Endothelial cell of umbilical vein (primary cell): ENCODE data around the gene CYP4F3. TPM values are rescaled to one million over a fixed set of nuclear protein-coding genes. Genes with fewer than 3 reads are reported as not detected.

Source experiments
- BruUV-seq: library from RNA; stranded (reverse); fragments of 400-500 nt; replicated peaks from 2 replicates; lab custom pipeline; 2021; lab: Mats Ljungman, UMichigan
- CTCF ChIA-PET: fragments of 300-600, 350-600 bp; sonication (Branson Sonifier 250); formaldehyde crosslinking; loops from one replicate; lab custom pipeline; 2021; ENCODE audit warnings: antibody characterized with exemption, inconsistent platforms; lab: Charles Lee
- POLR2A ChIA-PET: fragments of 300-600, 350-600 bp; sonication (Branson Sonifier 250); formaldehyde crosslinking; loops from one replicate; lab custom pipeline; 2021; ENCODE audit warnings: antibody characterized with exemption, inconsistent platforms; lab: Charles Lee
- DNase-seq: peaks from one replicate; pipeline ENCODE4 v3.0.0-alpha.2; 2011; ENCODE audit warnings: low read depth, low spot score
- FAIRE-seq: peaks from 2 replicates; lab custom pipeline; 2011; peaks lifted over from hg19 to GRCh38; lab: Jason Lieb, UNC
- H2AFZ ChIP-seq: 2 replicates; pipeline ENCODE4 v1.6.0; 2012; ENCODE audit warnings: low read depth, low read length, control low read depth, inconsistent platforms
- H3K27ac ChIP-seq: 2 replicates; pipeline ENCODE4 v1.5.1; 2011; ENCODE audit warnings: low read depth, mild to moderate bottlenecking, control low read depth, low read length, moderate library complexity; ENCODE audit not compliant: insufficient read depth
- H3K27me3 ChIP-seq, 2 experiments: 2 replicates each; pipeline versions ENCODE4 v1.6.0 to v1.6.1; 2011; ENCODE audit warnings: low read length in 2 of 2, mixed read lengths in 1 of 2; ENCODE audit not compliant: control insufficient read depth in 2 of 2, insufficient read depth in 2 of 2
- H3K36me3 ChIP-seq, 2 experiments: 2 replicates in 1 of 2; 3 replicates in 1 of 2; pipeline ENCODE4 v1.5.1; 2011; ENCODE audit warnings: low read length in 2 of 2, mild to moderate bottlenecking in 1 of 2, moderate library complexity in 1 of 2; ENCODE audit not compliant: control insufficient read depth in 2 of 2, insufficient read depth in 2 of 2; ENCODE audit errors: extremely low read depth in 1 of 2
- H3K4me1 ChIP-seq: 3 replicates; pipeline ENCODE4 v1.5.1; 2011; ENCODE audit warnings: mild to moderate bottlenecking, low read length; ENCODE audit not compliant: control insufficient read depth, insufficient read depth; ENCODE audit errors: extremely low read depth
- H3K4me2 ChIP-seq: 2 replicates; pipeline ENCODE4 v1.6.1; 2011; ENCODE audit warnings: low read length, control low read depth, mixed read lengths; ENCODE audit not compliant: insufficient read depth
- H3K4me3 ChIP-seq, 3 experiments: fragments of 200-600 bp in 1 of 3; sonication (generic), shearing (Covaris generic) in 1 of 3; replicated peaks in 1 of 3; 2 replicates each; pipeline ENCODE4 v1.5.1; 2011 to 2016; ENCODE audit warnings: control low read depth in 3 of 3, low read length in 3 of 3, mild to moderate bottlenecking in 2 of 3, inconsistent platforms in 1 of 3, low read depth in 1 of 3, moderate library complexity in 1 of 3; ENCODE audit not compliant: insufficient read depth in 1 of 3
- H3K79me2 ChIP-seq: 2 replicates; pipeline ENCODE4 v1.6.0; 2012; ENCODE audit warnings: low read length, inconsistent platforms; ENCODE audit not compliant: control insufficient read depth, insufficient read depth
- H3K9ac ChIP-seq: replicated peaks from 2 replicates; pipeline ENCODE3; 2011; ENCODE audit warnings: low read length, control low read depth; ENCODE audit not compliant: insufficient read depth; ENCODE audit errors: extremely low read depth
- H3K9me1 ChIP-seq: replicated peaks from 3 replicates; pipeline ENCODE4 v1.6.0; 2011; ENCODE audit warnings: mild to moderate bottlenecking, low read length; ENCODE audit not compliant: control insufficient read depth, insufficient read depth; ENCODE audit errors: extremely low read depth
- H3K9me3 ChIP-seq: replicated peaks from 2 replicates; pipeline ENCODE4 v1.5.1; 2012; ENCODE audit warnings: low read length, inconsistent platforms; ENCODE audit not compliant: control insufficient read depth, insufficient read depth
- H4K20me1 ChIP-seq: replicated peaks from 2 replicates; pipeline ENCODE3; 2011; ENCODE audit warnings: mild to moderate bottlenecking, low read length; ENCODE audit not compliant: control insufficient read depth, insufficient read depth; ENCODE audit errors: extremely low read depth
- EZH2 ChIP-seq: IDR thresholded peaks from 2 replicates; pipeline ENCODE4 v1.6.1; 2012; ENCODE audit warnings: borderline replicate concordance, low read depth, mild to moderate bottlenecking, moderate library complexity, low read length, inconsistent platforms; ENCODE audit not compliant: severe bottlenecking
- FOS ChIP-seq: IDR thresholded peaks from 2 replicates; pipeline ENCODE4 v1.6.1; 2011; ENCODE audit warnings: mild to moderate bottlenecking, low read length, moderate library complexity, borderline replicate concordance; ENCODE audit not compliant: insufficient read depth
- GATA2 ChIP-seq: IDR thresholded peaks from 2 replicates; pipeline ENCODE4 v1.7.0; 2011; ENCODE audit warnings: low read depth, mild to moderate bottlenecking, moderate library complexity, mixed read lengths, low read length; ENCODE audit not compliant: insufficient read length, insufficient read depth
- JUN ChIP-seq: IDR thresholded peaks from 2 replicates; pipeline ENCODE4 v1.6.1; 2011; ENCODE audit warnings: borderline replicate concordance, low read depth; ENCODE audit not compliant: insufficient read length, insufficient read depth
- MYC ChIP-seq: IDR thresholded peaks from one replicate; pipeline ENCODE4 v1.6.1; 2011; ENCODE audit warnings: mild to moderate bottlenecking, low read depth, low read length
- POLR2A ChIP-seq: IDR thresholded peaks from 2 replicates; pipeline ENCODE4 v1.6.1; 2012; ENCODE audit warnings: low read depth, mild to moderate bottlenecking, control low read depth, low read length
- POLR2AphosphoS5 ChIP-seq: IDR thresholded peaks from 2 replicates; pipeline ENCODE4 v1.6.1; 2012; ENCODE audit warnings: low read depth, mild to moderate bottlenecking, control low read depth, low read length, moderate library complexity; ENCODE audit not compliant: insufficient read depth
- dilution Hi-C: fragments of 300-500 bp; cut with MboI; formaldehyde crosslinking; loops from one replicate; pipeline ENCODE4 v1.15.0; 2019; ENCODE audit warnings: low sequenced_read_pairs; ENCODE audit not compliant: extremely low pct_ligation_motif_present
- intact Hi-C: fragments of 100-400 bp; cut with micrococcal nuclease; formaldehyde crosslinking; loops from one replicate; pipeline ENCODE4 v1.10.0; 2022
- polyA plus RNA-seq, 4 experiments: library from polyadenylated mRNA; depleted of rRNA in 3 of 4; stranded (reverse) in 3 of 4; unstranded in 1 of 4; fragments of >200 nt; gene quantifications; 2 replicates each; pipeline versions ENCODE4 v1.2.1 to v1.2.3, GENCODE V29; 2011 to 2012; ENCODE audit warnings: missing spikeins in 1 of 4
- total RNA-seq: library from RNA; stranded (reverse); gene quantifications from 2 replicates; pipeline ENCODE4 v1.2.3, GENCODE V29; 2021
- TF ChIP-seq, protein P1 (sequence below), 2 donors: IDR thresholded peaks; 1 replicate in 1 of 2; 2 replicates in 1 of 2; pipeline ENCODE4 v1.5.1; 2011; ENCODE audit warnings: low read length in 2 of 2, mild to moderate bottlenecking in 2 of 2, moderate library complexity in 2 of 2, control low read depth in 1 of 2, inconsistent platforms in 1 of 2, low read depth in 1 of 2; ENCODE audit not compliant: insufficient read depth in 1 of 2; ENCODE audit errors: extremely low read depth in 1 of 2
- TF ChIP-seq, protein P2 (sequence below): IDR thresholded peaks from 2 replicates; pipeline ENCODE4 v1.6.1; 2011; ENCODE audit not compliant: insufficient read depth, insufficient read length

The CYP4F3 gene
- total and polyA plus RNA-seq, 2 donors (not counting 3 experiments of a cell fraction or from before 2014, with no cell fraction given): not detected

DNA sequence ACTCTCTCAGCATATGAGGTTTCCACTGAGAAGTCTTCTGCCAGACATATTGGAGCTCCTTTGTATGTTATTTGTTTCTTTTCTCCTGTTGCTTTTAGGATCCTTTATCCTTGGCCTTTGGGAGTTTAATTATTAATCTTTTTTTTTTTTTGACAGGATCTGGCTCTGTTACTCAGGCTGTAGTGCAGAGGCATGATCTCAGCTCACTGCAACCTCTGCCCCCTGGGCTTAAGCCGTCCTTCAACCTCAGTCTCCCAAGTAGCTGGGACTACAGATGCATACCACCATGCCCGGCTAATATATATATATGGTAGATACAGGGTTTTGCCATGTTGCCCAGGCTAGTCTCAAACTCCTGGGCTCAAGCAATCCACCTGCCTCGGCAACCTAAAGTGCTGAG is 6.6 kb upstream of the CYP4F3 start:
- no peak for TF ChIP-seq JUN
- no peak for TF ChIP-seq POLR2AphosphoS5
- TF ChIP-seq EZH2: no peak
- TF ChIP-seq MYC: no peak
- no peak for TF ChIP-seq POLR2A
- no peak for TF ChIP-seq FOS
- TF ChIP-seq, protein P1, sequence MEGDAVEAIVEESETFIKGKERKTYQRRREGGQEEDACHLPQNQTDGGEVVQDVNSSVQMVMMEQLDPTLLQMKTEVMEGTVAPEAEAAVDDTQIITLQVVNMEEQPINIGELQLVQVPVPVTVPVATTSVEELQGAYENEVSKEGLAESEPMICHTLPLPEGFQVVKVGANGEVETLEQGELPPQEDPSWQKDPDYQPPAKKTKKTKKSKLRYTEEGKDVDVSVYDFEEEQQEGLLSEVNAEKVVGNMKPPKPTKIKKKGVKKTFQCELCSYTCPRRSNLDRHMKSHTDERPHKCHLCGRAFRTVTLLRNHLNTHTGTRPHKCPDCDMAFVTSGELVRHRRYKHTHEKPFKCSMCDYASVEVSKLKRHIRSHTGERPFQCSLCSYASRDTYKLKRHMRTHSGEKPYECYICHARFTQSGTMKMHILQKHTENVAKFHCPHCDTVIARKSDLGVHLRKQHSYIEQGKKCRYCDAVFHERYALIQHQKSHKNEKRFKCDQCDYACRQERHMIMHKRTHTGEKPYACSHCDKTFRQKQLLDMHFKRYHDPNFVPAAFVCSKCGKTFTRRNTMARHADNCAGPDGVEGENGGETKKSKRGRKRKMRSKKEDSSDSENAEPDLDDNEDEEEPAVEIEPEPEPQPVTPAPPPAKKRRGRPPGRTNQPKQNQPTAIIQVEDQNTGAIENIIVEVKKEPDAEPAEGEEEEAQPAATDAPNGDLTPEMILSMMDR (IDR thresholded peaks at IDR 0.05; ENCODE audit: extremely low read depth in 1 of 2, insufficient read depth in 1 of 2, low read depth in 1 of 2, low read length in 2 of 2): no peak
- no peak for TF ChIP-seq GATA2
- TF ChIP-seq, protein P2, sequence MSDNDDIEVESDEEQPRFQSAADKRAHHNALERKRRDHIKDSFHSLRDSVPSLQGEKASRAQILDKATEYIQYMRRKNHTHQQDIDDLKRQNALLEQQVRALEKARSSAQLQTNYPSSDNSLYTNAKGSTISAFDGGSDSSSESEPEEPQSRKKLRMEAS: no peak
- dilution Hi-C loops: no loop called here
- Histone ChIP-seq H3K9me1 (no peaks in the 10 kb centered on the region), H4K20me1 (no peaks in the 10 kb centered on the region), H3K36me3 (no peaks in the 10 kb centered on the region), H3K27me3 (no peaks in the 10 kb centered on the region), H2AFZ (no peak overlapping the region), H3K79me2 (no peaks in the 10 kb centered on the region), H3K4me3 (no peak overlapping the region), H3K4me2 (no peak overlapping the region), H3K27ac (no peak overlapping the region), H3K9ac (no peak overlapping the region), H3K9me3 (no peaks in the 10 kb centered on the region), H3K4me1 (no peaks in the 10 kb centered on the region)
- no peak for FAIRE-seq
- no TSS peak for BruUV-seq
- POLR2A ChIA-PET: no interaction called here
- intact Hi-C loops: no loop called here
- CTCF ChIA-PET: no interaction called here
- no peak for DNase-seq
